GM13977 (cell line): ENCODE results near the gene TAF5L.

Source experiments
- DNase-seq: peaks from one replicate; pipeline ENCODE4 v3.0.0; 2012; ENCODE audit warnings: low spot score
- in situ Hi-C: fragments of 300-500 bp; cut with MboI; formaldehyde crosslinking; loops from one replicate; pipeline ENCODE4 v1.12.0; 2022; ENCODE audit warnings: low sequenced_read_pairs, low pct_unique_long_range_greater_than_20kb, mixed read lengths, inconsistent platforms; ENCODE audit not compliant: unreplicated experiment
- TF ChIP-seq, protein P1 (sequence below): IDR thresholded peaks from 2 replicates; pipeline ENCODE4 v1.5.1; 2012; ENCODE audit warnings: mild to moderate bottlenecking, control low read depth; ENCODE audit not compliant: insufficient read depth; ENCODE audit errors: extremely low read depth, missing control alignments

TAF5L gene

GRCh38 chr1:229578168-229579058 lies 47.5 kb downstream of the TAF5L start:
- in situ Hi-C loops: no loop called here
- TF ChIP-seq, protein P1, sequence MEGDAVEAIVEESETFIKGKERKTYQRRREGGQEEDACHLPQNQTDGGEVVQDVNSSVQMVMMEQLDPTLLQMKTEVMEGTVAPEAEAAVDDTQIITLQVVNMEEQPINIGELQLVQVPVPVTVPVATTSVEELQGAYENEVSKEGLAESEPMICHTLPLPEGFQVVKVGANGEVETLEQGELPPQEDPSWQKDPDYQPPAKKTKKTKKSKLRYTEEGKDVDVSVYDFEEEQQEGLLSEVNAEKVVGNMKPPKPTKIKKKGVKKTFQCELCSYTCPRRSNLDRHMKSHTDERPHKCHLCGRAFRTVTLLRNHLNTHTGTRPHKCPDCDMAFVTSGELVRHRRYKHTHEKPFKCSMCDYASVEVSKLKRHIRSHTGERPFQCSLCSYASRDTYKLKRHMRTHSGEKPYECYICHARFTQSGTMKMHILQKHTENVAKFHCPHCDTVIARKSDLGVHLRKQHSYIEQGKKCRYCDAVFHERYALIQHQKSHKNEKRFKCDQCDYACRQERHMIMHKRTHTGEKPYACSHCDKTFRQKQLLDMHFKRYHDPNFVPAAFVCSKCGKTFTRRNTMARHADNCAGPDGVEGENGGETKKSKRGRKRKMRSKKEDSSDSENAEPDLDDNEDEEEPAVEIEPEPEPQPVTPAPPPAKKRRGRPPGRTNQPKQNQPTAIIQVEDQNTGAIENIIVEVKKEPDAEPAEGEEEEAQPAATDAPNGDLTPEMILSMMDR: peak; percentile 12
- DNase-seq: no peak

DNA sequence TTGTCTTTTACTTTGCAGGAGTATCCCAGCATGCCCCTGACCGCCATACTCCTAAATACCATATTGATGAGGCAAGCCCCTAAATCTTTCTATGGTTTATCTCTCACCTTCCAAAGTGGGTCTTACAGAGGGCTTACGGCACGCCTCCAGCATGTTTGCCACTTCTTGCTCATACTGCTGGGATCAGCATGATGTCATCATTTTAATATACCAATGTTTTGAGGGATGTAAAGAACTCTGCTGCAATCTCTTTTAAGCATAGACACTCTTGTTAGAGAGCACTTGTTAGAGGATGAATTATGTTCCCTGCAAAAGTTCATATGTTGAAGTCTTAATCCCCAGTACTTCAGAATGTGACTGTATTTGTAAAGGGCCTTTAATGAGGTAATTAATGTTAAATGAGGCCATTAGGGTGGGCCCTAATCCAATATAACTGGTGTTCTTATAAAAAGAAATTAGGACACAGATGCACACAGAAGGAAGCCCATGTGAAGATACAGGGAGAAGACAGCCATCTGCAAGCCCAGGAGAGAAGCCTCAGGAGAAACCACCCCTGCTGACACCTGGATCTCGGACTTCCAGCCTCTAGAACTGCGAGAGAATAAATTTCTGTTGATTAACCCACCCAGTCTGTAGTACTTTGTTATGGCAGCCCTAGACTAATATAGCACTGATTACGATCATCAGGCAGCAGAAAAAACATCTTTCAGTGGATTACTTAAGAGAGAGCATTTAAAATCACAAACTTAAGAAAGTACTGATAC lies 51.1 kb downstream of the TAF5L start:
- in situ Hi-C loops: no loop called here
- DNase-seq: no peak
- TF ChIP-seq, protein P1: no peak

DNA sequence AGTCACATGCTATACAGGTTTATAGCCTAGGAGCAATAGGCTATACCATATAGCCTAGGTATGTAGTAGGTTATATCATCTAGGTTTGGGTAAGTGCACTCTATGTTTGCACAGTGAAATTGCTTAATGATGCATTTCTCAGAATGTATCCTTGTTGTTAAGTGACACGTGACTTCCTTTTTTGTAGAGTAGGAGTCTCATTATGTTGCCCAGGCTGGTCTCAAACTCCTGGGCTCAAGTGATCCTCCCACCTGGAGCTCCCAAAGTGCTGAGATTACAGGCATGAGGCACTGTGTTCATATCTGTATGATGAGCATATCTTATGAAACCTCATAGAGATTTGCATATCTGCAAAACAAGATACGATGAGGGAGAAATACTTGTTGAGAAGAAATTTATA lies 53.6 kb downstream of the TAF5L start:
- no peak for DNase-seq
- in situ Hi-C loops: no loop called here
- TF ChIP-seq, protein P1: no peak

GRCh38 chr1:229570891-229571516 lies 54.9 kb downstream of the TAF5L start:
- DNase-seq: no peak
- TF ChIP-seq, protein P1: no peak
- in situ Hi-C loops: no loop called here

GRCh38 chr1:229570305-229570704 lies 55.6 kb downstream of the TAF5L start:
- no peak for DNase-seq
- TF ChIP-seq, protein P1: no peak
- in situ Hi-C loops: no loop called here

- in situ Hi-C loops: no loop called here
- TF ChIP-seq, protein P1: no peak
- no peak for DNase-seq
Measured at GRCh38 chr1:229567109-229567868, 58.6 kb downstream of the TAF5L start.
